ENCODE data around the gene RNU6-9.
"Not testable (repeated sequence)": the region's sequence is repeated elsewhere in the genome, so short reads cannot be mapped to it uniquely, and the experiment has no call there.

The RNU6-9 gene

GRCh38 chr19:868458-869244 is 24.6 kb upstream of the RNU6-9 start:
- peaks cover 50% of the 10 kb centered on the region for H3K36me3 ChIP-seq (replicated peaks)
- H3K9me3 ChIP-seq, result no peaks in the 10 kb centered on the region
- no peaks in the 10 kb centered on the region for H3K27me3 ChIP-seq (ENCODE audit: low read depth)
- in situ Hi-C loops (cut with MboI; ENCODE audit: low sequenced_read_pairs), result no loop called here
- H3K4me3 ChIP-seq, result no peak overlapping the region
- peaks cover 8% of the 10 kb centered on the region for H3K4me1 ChIP-seq
- DNase-seq (ENCODE audit: low spot score in 2 of 2), result no peak

- in situ Hi-C loops (cut with MboI; ENCODE audit: low sequenced_read_pairs), result no loop called here
- H3K27me3 ChIP-seq (ENCODE audit: low read depth), result no peaks in the 10 kb centered on the region
- H3K9me3 ChIP-seq, result no peaks in the 10 kb centered on the region
- H3K36me3 ChIP-seq (replicated peaks), result peaks cover 56% of the 10 kb centered on the region
- DNase-seq (ENCODE audit: low spot score in 2 of 2), result no peak
- H3K4me1 ChIP-seq, result peaks cover 8% of the 10 kb centered on the region
- no peak overlapping the region for H3K4me3 ChIP-seq
These were observed 23.8 kb upstream of the RNU6-9 start for GRCh38 chr19:869245-870177.

- in situ Hi-C loops (cut with MboI; ENCODE audit: low sequenced_read_pairs), result no loop called here
- Histone ChIP-seq H3K36me3 (replicated peaks) (peaks cover 63% of the 10 kb centered on the region), H3K4me3 (no peak overlapping the region), H3K27me3 (ENCODE audit: low read depth) (no peaks in the 10 kb centered on the region), H3K4me1 (peaks cover 8% of the 10 kb centered on the region), H3K9me3 (no peaks in the 10 kb centered on the region)
- no peak for DNase-seq (ENCODE audit: low spot score in 2 of 2)
These were observed 23.0 kb upstream of the RNU6-9 start for GRCh38 chr19:870314-870713.

GRCh38 chr19:870963-871401 is 22.3 kb upstream of the RNU6-9 start:
- Histone ChIP-seq H3K4me3 (no peak overlapping the region), H3K36me3 (replicated peaks) (peaks cover 67% of the 10 kb centered on the region), H3K4me1 (peaks cover 8% of the 10 kb centered on the region), H3K9me3 (no peaks in the 10 kb centered on the region), H3K27me3 (ENCODE audit: low read depth) (no peaks in the 10 kb centered on the region)
- in situ Hi-C loops (cut with MboI; ENCODE audit: low sequenced_read_pairs), result no loop called here
- DNase-seq (ENCODE audit: low spot score in 2 of 2), result no peak

GRCh38 chr19:871446-872265 is 21.6 kb upstream of the RNU6-9 start:
- H3K36me3 ChIP-seq (replicated peaks), result peaks cover 73% of the 10 kb centered on the region
- peaks cover 8% of the 10 kb centered on the region for H3K4me1 ChIP-seq
- peak in 1 of 2 experiments; percentile 41 for DNase-seq (ENCODE audit: low spot score in 2 of 2)
- no peaks in the 10 kb centered on the region for H3K9me3 ChIP-seq
- no peaks in the 10 kb centered on the region for H3K27me3 ChIP-seq (ENCODE audit: low read depth)
- in situ Hi-C loops (cut with MboI; ENCODE audit: low sequenced_read_pairs), result no loop called here
- no peak overlapping the region for H3K4me3 ChIP-seq

- Histone ChIP-seq H3K27me3 (ENCODE audit: low read depth) (no peaks in the 10 kb centered on the region), H3K4me3 (no peak overlapping the region), H3K9me3 (no peaks in the 10 kb centered on the region), H3K4me1 (peaks cover 8% of the 10 kb centered on the region), H3K36me3 (replicated peaks) (peaks cover 77% of the 10 kb centered on the region)
- in situ Hi-C loops (cut with MboI; ENCODE audit: low sequenced_read_pairs), result no loop called here
- peak; percentile 82 to 94 for DNase-seq (ENCODE audit: low spot score in 2 of 2)
These were observed 20.9 kb upstream of the RNU6-9 start for GRCh38 chr19:872266-872951.

- no peak overlapping the region for H3K4me3 ChIP-seq
- no peaks in the 10 kb centered on the region for H3K27me3 ChIP-seq (ENCODE audit: low read depth)
- DNase-seq (ENCODE audit: low spot score in 2 of 2), result peak in 1 of 2 experiments; percentile 78
- H3K9me3 ChIP-seq, result no peaks in the 10 kb centered on the region
- H3K36me3 ChIP-seq (replicated peaks), result peaks cover 70% of the 10 kb centered on the region
- peaks cover 8% of the 10 kb centered on the region for H3K4me1 ChIP-seq
- in situ Hi-C loops (cut with MboI; ENCODE audit: low sequenced_read_pairs), result no loop called here
These were observed 20.2 kb upstream of the RNU6-9 start for GRCh38 chr19:873084-873483.

GRCh38 chr19:873561-874041 is 19.7 kb upstream of the RNU6-9 start:
- in situ Hi-C loops (cut with MboI; ENCODE audit: low sequenced_read_pairs), result no loop called here
- H3K4me1 ChIP-seq, result peaks cover 8% of the 10 kb centered on the region
- no peak for DNase-seq (ENCODE audit: low spot score in 2 of 2)
- H3K27me3 ChIP-seq (ENCODE audit: low read depth), result no peaks in the 10 kb centered on the region
- H3K36me3 ChIP-seq (replicated peaks), result peaks cover 65% of the 10 kb centered on the region
- H3K4me3 ChIP-seq, result no peak overlapping the region
- no peaks in the 10 kb centered on the region for H3K9me3 ChIP-seq

GRCh38 chr19:875265-875879 is 17.9 kb upstream of the RNU6-9 start:
- H3K4me3 ChIP-seq, result no peak overlapping the region
- DNase-seq (ENCODE audit: low spot score in 2 of 2), result no peak
- H3K36me3 ChIP-seq (replicated peaks), result peaks cover 50% of the 10 kb centered on the region
- in situ Hi-C loops (cut with MboI; ENCODE audit: low sequenced_read_pairs), result no loop called here
- no peaks in the 10 kb centered on the region for H3K9me3 ChIP-seq
- no peaks in the 10 kb centered on the region for H3K27me3 ChIP-seq (ENCODE audit: low read depth)
- H3K4me1 ChIP-seq, result peaks cover 8% of the 10 kb centered on the region

- no peaks in the 10 kb centered on the region for H3K9me3 ChIP-seq
- H3K36me3 ChIP-seq (replicated peaks), result peaks cover 49% of the 10 kb centered on the region
- in situ Hi-C loops (cut with MboI; ENCODE audit: low sequenced_read_pairs), result no loop called here
- H3K27me3 ChIP-seq (ENCODE audit: low read depth), result no peaks in the 10 kb centered on the region
- no peak for DNase-seq (ENCODE audit: low spot score in 2 of 2)
- peaks cover 8% of the 10 kb centered on the region for H3K4me1 ChIP-seq
- no peak overlapping the region for H3K4me3 ChIP-seq
These were observed 17.2 kb upstream of the RNU6-9 start for GRCh38 chr19:876089-876488.

GRCh38 chr19:876780-877314 is 16.4 kb upstream of the RNU6-9 start:
- no peak for DNase-seq (ENCODE audit: low spot score in 2 of 2)
- no peaks in the 10 kb centered on the region for H3K9me3 ChIP-seq
- H3K27me3 ChIP-seq (ENCODE audit: low read depth), result no peaks in the 10 kb centered on the region

GRCh38 chr19:877992-878660 is 15.2 kb upstream of the RNU6-9 start:
- DNase-seq (ENCODE audit: low spot score in 2 of 2); in situ Hi-C loops (cut with MboI; ENCODE audit: low sequenced_read_pairs); H3K4me1 ChIP-seq; H3K9me3 ChIP-seq; H3K27me3 ChIP-seq (ENCODE audit: low read depth); H3K4me3 ChIP-seq: not testable (repeated sequence)
- peaks cover 58% of the 10 kb centered on the region for H3K36me3 ChIP-seq (replicated peaks)

More at GRCh38 chr19:876780-877314, 16.4 kb upstream of the RNU6-9 start:
- in situ Hi-C loops (cut with MboI; ENCODE audit: low sequenced_read_pairs), result no loop called here
- H3K36me3 ChIP-seq (replicated peaks), result peaks cover 52% of the 10 kb centered on the region
- H3K4me1 ChIP-seq, result peaks cover 7% of the 10 kb centered on the region
- no peak overlapping the region for H3K4me3 ChIP-seq
